ENCODE results near the gene ZFR2. TPM values are rescaled to one million over a fixed set of nuclear protein-coding genes. Genes with fewer than 3 reads are reported as not detected.

ZFR2 gene
- total and polyA plus RNA-seq, 2 of the 8 experiments (the other 6 are each of a cell fraction or from before 2014, with no cell fraction given) = 14.5 to 28.4 TPM

- no peak for TF ChIP-seq EP300 (IDR thresholded peaks at IDR 0.05; ENCODE audit: borderline replicate concordance in 1 of 2, low read depth in 2 of 2, low read length in 2 of 2)
These were observed 67.3 kb downstream of the ZFR2 start (continued) for GRCh38 chr19:3801412-3802096.

Data from H1 (cell line).